ENCODE results near the gene CDX1. TPM values are rescaled to one million over a fixed set of nuclear protein-coding genes. Genes with fewer than 3 reads are reported as not detected.

CDX1 gene
- total RNA-seq, 2 donors from 2014 or later, result not detected

DNA sequence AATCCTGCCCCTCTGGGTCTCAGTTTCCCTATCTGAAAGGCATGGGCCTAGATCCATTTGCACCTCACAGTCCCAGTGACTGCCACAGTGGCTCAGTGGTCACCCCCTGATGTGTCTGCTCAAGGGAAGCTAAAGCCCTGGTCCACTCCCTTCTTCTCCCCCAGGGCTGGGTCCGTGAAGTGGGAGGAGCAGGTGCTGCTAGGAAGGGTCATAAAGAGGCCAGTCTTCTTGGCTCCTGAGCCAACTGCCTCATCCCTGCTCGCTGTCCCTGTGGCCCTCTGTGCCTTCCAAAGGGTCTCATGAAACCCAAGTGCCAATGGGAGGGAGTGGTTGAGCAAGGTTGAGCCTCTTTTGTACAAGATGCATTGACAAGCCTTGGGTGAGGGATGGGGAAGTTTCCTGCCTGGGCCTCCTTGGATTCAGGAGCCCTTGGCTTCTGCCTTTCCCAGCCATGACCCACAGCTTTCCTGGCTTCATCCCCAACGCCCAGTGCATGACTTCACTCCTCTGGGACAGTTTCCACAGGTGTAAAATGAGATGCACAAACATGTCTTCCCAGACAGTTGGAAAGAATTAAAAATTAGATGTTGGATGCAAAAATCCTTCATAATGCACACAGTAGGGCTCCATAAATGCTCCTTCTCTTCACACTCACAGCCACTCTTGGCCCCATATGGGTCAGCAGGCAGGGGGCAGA is 21.7 kb downstream of the CDX1 start:
- H3K4me1 ChIP-seq (ENCODE audit: control insufficient read depth, insufficient read depth, low read length), result no peaks in the 10 kb centered on the region
- H3K9ac ChIP-seq (ENCODE audit: extremely low read depth, low read length, poor library complexity, severe bottlenecking), result no peak overlapping the region
- H3K9me3 ChIP-seq (ENCODE audit: control insufficient read depth, low read length), result no peaks in the 10 kb centered on the region
- Mint-ChIP-seq H3K36me3 (ENCODE audit: low read depth) (no peaks in the 10 kb centered on the region), H3K27me3 (ENCODE audit: insufficient read depth) (peaks cover 93% of the 10 kb centered on the region), H3K27ac (no peak overlapping the region), H3K4me1 (peaks cover 10% of the 10 kb centered on the region), H3K9me3 (no peaks in the 10 kb centered on the region), H3K4me3 (no peak overlapping the region)
- no peak overlapping the region for H3K27ac ChIP-seq (ENCODE audit: low read depth, low read length)
- peaks cover 81% of the 10 kb centered on the region for H3K27me3 ChIP-seq (ENCODE audit: control insufficient read depth, insufficient read depth, low read length, poor library complexity, severe bottlenecking)
- no peak for DNase-seq
- WGBS, 2 experiments (ENCODE audit: insufficient coverage in 1 of 2, insufficient read length in 1 of 2), result 88% methylated on average over 3 of the region's 3 CpGs; no CpG with 5 or more reads in 1 of the 2 experiments
- no peaks in the 10 kb centered on the region for H3K36me3 ChIP-seq (ENCODE audit: control insufficient read depth, insufficient read depth, low read length)
- H3K4me3 ChIP-seq (ENCODE audit: low read length), result no peak overlapping the region
- TF ChIP-seq, protein P1, sequence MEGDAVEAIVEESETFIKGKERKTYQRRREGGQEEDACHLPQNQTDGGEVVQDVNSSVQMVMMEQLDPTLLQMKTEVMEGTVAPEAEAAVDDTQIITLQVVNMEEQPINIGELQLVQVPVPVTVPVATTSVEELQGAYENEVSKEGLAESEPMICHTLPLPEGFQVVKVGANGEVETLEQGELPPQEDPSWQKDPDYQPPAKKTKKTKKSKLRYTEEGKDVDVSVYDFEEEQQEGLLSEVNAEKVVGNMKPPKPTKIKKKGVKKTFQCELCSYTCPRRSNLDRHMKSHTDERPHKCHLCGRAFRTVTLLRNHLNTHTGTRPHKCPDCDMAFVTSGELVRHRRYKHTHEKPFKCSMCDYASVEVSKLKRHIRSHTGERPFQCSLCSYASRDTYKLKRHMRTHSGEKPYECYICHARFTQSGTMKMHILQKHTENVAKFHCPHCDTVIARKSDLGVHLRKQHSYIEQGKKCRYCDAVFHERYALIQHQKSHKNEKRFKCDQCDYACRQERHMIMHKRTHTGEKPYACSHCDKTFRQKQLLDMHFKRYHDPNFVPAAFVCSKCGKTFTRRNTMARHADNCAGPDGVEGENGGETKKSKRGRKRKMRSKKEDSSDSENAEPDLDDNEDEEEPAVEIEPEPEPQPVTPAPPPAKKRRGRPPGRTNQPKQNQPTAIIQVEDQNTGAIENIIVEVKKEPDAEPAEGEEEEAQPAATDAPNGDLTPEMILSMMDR (conservative IDR thresholded peaks at IDR 0.05), result no peak

DNA sequence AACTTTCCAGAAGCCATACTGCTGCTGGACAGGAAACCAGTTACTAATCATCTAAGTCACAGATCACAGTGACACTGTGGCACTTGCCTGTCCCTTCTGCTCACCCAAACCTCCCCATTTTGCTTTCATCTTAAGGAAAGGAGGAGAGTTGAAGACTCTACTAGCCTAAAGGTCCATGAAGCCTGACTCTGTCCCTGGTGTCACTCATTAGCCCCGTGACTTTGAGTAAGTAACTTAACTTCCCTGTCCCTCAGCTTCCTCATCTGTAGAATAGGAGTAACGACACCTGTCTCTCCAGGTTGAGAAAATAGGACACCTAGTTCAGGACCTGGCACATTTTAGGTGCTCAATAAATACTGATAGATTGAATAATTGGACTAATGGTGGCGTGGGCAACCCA is 22.7 kb downstream of the CDX1 start:
- no peaks in the 10 kb centered on the region for H3K36me3 ChIP-seq (ENCODE audit: control insufficient read depth, insufficient read depth, low read length)
- Mint-ChIP-seq H3K9me3 (no peaks in the 10 kb centered on the region), H3K4me1 (peaks cover 10% of the 10 kb centered on the region), H3K27me3 (ENCODE audit: insufficient read depth) (peaks cover 97% of the 10 kb centered on the region), H3K36me3 (ENCODE audit: low read depth) (no peaks in the 10 kb centered on the region), H3K27ac (no peak overlapping the region), H3K4me3 (peak overlapping the region; percentile 34)
- peaks cover 80% of the 10 kb centered on the region for H3K27me3 ChIP-seq (ENCODE audit: control insufficient read depth, insufficient read depth, low read length, poor library complexity, severe bottlenecking)
- H3K4me3 ChIP-seq (ENCODE audit: low read length), result no peak overlapping the region
- H3K27ac ChIP-seq (ENCODE audit: low read depth, low read length), result no peak overlapping the region
- no peak for DNase-seq
- TF ChIP-seq, protein P1 (conservative IDR thresholded peaks at IDR 0.05), result no peak
- WGBS, 2 experiments (ENCODE audit: insufficient coverage in 1 of 2, insufficient read length in 1 of 2), result 75 to 79% methylated on average over 3 of the region's 3 CpGs
- H3K4me1 ChIP-seq (ENCODE audit: control insufficient read depth, insufficient read depth, low read length), result no peaks in the 10 kb centered on the region
- no peaks in the 10 kb centered on the region for H3K9me3 ChIP-seq (ENCODE audit: control insufficient read depth, low read length)
- no peak overlapping the region for H3K9ac ChIP-seq (ENCODE audit: extremely low read depth, low read length, poor library complexity, severe bottlenecking)

DNA sequence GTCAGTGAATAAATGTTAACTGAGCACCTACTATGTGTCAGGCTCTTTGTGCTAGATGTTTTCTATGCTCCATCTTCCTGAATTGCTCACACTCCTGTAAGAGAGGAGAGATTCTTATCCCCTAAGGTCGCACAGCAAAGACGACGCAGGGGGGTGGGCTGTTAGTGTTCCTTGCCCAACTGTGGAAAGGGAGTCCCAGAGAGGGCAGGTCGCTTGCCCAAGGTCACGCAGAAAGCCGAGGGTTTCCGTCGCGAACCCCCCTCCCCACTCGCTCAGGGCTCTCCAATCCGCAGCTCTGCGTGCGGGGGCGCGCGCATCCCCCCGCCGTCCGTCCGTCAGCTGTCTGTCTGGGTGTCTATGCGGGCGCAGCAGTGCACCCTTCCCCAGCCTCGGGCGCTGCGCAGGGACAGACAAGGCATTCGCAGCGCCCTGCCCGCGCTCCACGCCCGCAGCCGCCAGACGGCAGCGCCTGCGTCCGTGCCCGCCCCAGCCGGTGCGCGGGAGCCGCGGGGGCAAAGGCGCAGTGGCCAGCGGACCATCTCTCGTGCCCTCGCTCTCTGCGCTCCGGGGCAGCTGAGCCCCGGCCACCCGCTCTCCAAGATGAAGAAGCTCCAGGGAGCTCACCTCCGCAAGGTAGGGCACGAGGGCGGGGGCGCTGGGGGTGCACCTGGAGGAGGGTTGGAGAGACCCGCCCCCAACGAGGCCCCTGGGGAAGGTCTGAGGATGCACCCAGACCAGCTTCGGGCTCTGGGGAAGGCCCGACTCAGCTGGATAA is 23.3 kb downstream of the CDX1 start, which contains the start of gene SLC6A7:
SLC6A7 (plus strand) TSS at position 335 of the 775 bp plus-strand sequence; CDS start at position 601, 266 bp downstream.
- no peaks in the 10 kb centered on the region for H3K9me3 ChIP-seq (ENCODE audit: control insufficient read depth, low read length)
- Mint-ChIP-seq H3K9me3 (no peaks in the 10 kb centered on the region), H3K36me3 (ENCODE audit: low read depth) (no peaks in the 10 kb centered on the region), H3K27ac (no peak within 1 kb of the TSS), H3K27me3 (ENCODE audit: insufficient read depth) (peaks cover 91% of the 10 kb centered on the region), H3K4me3 (peak within 1 kb of the TSS; percentile 34), H3K4me1 (peaks cover 10% of the 10 kb centered on the region)
- peak within 1 kb of the TSS; percentile 41 for H3K4me3 ChIP-seq (ENCODE audit: low read length)
- 3 to 5% methylated on average over 7 to 58 of the region's 58 CpGs for WGBS, 2 experiments (ENCODE audit: insufficient coverage in 1 of 2, insufficient read length in 1 of 2)
- H3K36me3 ChIP-seq (ENCODE audit: control insufficient read depth, insufficient read depth, low read length), result no peaks in the 10 kb centered on the region
- no peaks in the 10 kb centered on the region for H3K4me1 ChIP-seq (ENCODE audit: control insufficient read depth, insufficient read depth, low read length)
- H3K9ac ChIP-seq (ENCODE audit: extremely low read depth, low read length, poor library complexity, severe bottlenecking), result no peak within 1 kb of the TSS
- H3K27me3 ChIP-seq (ENCODE audit: control insufficient read depth, insufficient read depth, low read length, poor library complexity, severe bottlenecking), result peaks cover 77% of the 10 kb centered on the region
- DNase-seq, result no peak
- no peak within 1 kb of the TSS for H3K27ac ChIP-seq (ENCODE audit: low read depth, low read length)
- TF ChIP-seq, protein P1 (conservative IDR thresholded peaks at IDR 0.05), result no peak
